ENCODE results near the gene GNB1. TPM values are rescaled to one million over a fixed set of nuclear protein-coding genes. Genes with fewer than 3 reads are reported as not detected.

Gene GNB1
- total and polyA plus RNA-seq, 9 of the 15 experiments (the other 6 are each of a cell fraction or from before 2014, with no cell fraction given), result 34.3 to 388 (median 114) TPM

- TF ChIP-seq, protein P1, sequence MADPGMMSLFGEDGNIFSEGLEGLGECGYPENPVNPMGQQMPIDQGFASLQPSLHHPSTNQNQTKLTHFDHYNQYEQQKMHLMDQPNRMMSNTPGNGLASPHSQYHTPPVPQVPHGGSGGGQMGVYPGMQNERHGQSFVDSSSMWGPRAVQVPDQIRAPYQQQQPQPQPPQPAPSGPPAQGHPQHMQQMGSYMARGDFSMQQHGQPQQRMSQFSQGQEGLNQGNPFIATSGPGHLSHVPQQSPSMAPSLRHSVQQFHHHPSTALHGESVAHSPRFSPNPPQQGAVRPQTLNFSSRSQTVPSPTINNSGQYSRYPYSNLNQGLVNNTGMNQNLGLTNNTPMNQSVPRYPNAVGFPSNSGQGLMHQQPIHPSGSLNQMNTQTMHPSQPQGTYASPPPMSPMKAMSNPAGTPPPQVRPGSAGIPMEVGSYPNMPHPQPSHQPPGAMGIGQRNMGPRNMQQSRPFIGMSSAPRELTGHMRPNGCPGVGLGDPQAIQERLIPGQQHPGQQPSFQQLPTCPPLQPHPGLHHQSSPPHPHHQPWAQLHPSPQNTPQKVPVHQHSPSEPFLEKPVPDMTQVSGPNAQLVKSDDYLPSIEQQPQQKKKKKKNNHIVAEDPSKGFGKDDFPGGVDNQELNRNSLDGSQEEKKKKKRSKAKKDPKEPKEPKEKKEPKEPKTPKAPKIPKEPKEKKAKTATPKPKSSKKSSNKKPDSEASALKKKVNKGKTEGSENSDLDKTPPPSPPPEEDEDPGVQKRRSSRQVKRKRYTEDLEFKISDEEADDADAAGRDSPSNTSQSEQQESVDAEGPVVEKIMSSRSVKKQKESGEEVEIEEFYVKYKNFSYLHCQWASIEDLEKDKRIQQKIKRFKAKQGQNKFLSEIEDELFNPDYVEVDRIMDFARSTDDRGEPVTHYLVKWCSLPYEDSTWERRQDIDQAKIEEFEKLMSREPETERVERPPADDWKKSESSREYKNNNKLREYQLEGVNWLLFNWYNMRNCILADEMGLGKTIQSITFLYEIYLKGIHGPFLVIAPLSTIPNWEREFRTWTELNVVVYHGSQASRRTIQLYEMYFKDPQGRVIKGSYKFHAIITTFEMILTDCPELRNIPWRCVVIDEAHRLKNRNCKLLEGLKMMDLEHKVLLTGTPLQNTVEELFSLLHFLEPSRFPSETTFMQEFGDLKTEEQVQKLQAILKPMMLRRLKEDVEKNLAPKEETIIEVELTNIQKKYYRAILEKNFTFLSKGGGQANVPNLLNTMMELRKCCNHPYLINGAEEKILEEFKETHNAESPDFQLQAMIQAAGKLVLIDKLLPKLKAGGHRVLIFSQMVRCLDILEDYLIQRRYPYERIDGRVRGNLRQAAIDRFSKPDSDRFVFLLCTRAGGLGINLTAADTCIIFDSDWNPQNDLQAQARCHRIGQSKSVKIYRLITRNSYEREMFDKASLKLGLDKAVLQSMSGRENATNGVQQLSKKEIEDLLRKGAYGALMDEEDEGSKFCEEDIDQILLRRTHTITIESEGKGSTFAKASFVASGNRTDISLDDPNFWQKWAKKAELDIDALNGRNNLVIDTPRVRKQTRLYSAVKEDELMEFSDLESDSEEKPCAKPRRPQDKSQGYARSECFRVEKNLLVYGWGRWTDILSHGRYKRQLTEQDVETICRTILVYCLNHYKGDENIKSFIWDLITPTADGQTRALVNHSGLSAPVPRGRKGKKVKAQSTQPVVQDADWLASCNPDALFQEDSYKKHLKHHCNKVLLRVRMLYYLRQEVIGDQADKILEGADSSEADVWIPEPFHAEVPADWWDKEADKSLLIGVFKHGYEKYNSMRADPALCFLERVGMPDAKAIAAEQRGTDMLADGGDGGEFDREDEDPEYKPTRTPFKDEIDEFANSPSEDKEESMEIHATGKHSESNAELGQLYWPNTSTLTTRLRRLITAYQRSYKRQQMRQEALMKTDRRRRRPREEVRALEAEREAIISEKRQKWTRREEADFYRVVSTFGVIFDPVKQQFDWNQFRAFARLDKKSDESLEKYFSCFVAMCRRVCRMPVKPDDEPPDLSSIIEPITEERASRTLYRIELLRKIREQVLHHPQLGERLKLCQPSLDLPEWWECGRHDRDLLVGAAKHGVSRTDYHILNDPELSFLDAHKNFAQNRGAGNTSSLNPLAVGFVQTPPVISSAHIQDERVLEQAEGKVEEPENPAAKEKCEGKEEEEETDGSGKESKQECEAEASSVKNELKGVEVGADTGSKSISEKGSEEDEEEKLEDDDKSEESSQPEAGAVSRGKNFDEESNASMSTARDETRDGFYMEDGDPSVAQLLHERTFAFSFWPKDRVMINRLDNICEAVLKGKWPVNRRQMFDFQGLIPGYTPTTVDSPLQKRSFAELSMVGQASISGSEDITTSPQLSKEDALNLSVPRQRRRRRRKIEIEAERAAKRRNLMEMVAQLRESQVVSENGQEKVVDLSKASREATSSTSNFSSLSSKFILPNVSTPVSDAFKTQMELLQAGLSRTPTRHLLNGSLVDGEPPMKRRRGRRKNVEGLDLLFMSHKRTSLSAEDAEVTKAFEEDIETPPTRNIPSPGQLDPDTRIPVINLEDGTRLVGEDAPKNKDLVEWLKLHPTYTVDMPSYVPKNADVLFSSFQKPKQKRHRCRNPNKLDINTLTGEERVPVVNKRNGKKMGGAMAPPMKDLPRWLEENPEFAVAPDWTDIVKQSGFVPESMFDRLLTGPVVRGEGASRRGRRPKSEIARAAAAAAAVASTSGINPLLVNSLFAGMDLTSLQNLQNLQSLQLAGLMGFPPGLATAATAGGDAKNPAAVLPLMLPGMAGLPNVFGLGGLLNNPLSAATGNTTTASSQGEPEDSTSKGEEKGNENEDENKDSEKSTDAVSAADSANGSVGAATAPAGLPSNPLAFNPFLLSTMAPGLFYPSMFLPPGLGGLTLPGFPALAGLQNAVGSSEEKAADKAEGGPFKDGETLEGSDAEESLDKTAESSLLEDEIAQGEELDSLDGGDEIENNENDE (IDR thresholded peaks at IDR 0.05; ENCODE audit: low read depth, low read length), result no peak
- TF ChIP-seq ZNF324 (CRISPR knock-in tag; IDR thresholded peaks at IDR 0.05) (no peak), ZNF57 (CRISPR knock-in tag; IDR thresholded peaks at IDR 0.05) (no peak), CAMTA2 (CRISPR knock-in tag; conservative IDR thresholded peaks at IDR 0.05) (no peak), FUS (optimal IDR thresholded peaks at IDR 0.05; ENCODE audit: low read depth, low read length) (no peak), RFX5 (IDR thresholded peaks at IDR 0.05; ENCODE audit: low read depth, low read length) (no peak), ZNF12 (CRISPR knock-in tag; IDR thresholded peaks at IDR 0.05) (no peak), CBFA2T2 (conservative IDR thresholded peaks at IDR 0.05) (no peak), GABPB1 (CRISPR knock-in tag; IDR thresholded peaks at IDR 0.05) (peak; percentile 33; the same call in 1 of the 2 replicates)
- TF ChIP-seq, protein P2, sequence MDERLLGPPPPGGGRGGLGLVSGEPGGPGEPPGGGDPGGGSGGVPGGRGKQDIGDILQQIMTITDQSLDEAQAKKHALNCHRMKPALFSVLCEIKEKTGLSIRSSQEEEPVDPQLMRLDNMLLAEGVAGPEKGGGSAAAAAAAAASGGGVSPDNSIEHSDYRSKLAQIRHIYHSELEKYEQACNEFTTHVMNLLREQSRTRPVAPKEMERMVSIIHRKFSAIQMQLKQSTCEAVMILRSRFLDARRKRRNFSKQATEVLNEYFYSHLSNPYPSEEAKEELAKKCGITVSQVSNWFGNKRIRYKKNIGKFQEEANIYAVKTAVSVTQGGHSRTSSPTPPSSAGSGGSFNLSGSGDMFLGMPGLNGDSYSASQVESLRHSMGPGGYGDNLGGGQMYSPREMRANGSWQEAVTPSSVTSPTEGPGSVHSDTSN (CRISPR knock-in tag; IDR thresholded peaks at IDR 0.05; ENCODE audit: low read depth), result no peak
- TF ChIP-seq, protein P2 (tag; conservative IDR thresholded peaks at IDR 0.05; ENCODE audit: low read depth), result no peak
- TF ChIP-seq, protein P3, sequence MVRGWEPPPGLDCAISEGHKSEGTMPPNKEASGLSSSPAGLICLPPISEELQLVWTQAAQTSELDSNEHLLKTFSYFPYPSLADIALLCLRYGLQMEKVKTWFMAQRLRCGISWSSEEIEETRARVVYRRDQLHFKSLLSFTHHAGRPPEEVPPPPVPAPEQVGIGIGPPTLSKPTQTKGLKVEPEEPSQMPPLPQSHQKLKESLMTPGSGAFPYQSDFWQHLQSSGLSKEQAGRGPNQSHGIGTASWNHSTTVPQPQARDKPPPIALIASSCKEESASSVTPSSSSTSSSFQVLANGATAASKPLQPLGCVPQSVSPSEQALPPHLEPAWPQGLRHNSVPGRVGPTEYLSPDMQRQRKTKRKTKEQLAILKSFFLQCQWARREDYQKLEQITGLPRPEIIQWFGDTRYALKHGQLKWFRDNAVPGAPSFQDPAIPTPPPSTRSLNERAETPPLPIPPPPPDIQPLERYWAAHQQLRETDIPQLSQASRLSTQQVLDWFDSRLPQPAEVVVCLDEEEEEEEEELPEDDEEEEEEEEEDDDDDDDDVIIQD (CRISPR knock-in tag; IDR thresholded peaks at IDR 0.05), result no peak
Measured at GRCh38 chr1:1891349-1892078, 627 bp upstream of the GNB1 start (continued).
